Measurements from ENCODE around the gene NUFIP2.

DNA sequence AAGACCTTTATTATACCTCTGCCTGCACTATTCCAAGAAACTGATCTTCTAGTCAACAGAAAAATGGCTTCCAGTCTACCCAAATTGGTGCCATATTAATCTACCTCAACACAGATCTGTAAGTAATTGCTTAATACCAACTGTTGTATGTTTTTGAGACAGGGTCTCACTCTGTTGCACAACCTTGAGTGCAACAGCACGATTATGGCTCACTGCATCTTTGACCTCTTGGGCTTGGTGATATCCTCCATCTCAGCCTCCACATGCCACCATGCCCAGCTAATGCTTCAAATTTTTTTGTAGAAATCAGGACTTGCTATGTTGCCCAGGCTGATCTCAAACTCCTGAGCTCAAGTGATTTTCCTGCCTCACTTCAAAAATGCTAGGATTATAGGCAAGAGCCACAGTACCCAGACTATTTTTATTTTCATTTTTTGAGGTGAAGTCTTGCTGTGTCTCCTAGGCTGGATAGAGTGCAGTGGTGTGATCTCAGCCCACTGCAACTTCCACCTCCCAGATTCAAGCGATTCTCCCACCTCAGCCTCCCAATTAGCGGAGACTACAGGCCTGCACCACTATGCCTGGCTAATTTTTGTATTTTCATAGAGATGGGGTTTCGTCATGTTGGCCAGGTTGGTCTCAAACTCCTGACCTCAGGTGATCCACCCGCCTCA is 14.4 kb downstream of the NUFIP2 start:
- TF ChIP-seq POLR2A (IDR thresholded peaks at IDR 0.05; ENCODE audit: low read depth): no peak
- TF ChIP-seq, protein P1, sequence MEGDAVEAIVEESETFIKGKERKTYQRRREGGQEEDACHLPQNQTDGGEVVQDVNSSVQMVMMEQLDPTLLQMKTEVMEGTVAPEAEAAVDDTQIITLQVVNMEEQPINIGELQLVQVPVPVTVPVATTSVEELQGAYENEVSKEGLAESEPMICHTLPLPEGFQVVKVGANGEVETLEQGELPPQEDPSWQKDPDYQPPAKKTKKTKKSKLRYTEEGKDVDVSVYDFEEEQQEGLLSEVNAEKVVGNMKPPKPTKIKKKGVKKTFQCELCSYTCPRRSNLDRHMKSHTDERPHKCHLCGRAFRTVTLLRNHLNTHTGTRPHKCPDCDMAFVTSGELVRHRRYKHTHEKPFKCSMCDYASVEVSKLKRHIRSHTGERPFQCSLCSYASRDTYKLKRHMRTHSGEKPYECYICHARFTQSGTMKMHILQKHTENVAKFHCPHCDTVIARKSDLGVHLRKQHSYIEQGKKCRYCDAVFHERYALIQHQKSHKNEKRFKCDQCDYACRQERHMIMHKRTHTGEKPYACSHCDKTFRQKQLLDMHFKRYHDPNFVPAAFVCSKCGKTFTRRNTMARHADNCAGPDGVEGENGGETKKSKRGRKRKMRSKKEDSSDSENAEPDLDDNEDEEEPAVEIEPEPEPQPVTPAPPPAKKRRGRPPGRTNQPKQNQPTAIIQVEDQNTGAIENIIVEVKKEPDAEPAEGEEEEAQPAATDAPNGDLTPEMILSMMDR (IDR thresholded peaks at IDR 0.05): no peak
- TF ChIP-seq POLR2AphosphoS5 (IDR thresholded peaks at IDR 0.05): no peak
- no peak for TF ChIP-seq EP300 (IDR thresholded peaks at IDR 0.05)

All from esophagus muscularis mucosa (tissue), 4 donors.